Activated CD8-positive, alpha-beta memory T cell treated with anti-CD3 and anti-CD28 coated beads for 4 hours (primary cell): ENCODE data around the gene AATF.

Experiments used
- DNase-seq, 2 donors: peaks; one replicate each; pipeline ENCODE4 v3.0.0-alpha.2; 2020; ENCODE audit warnings: low read depth in 2 of 2

Gene AATF

GRCh38 chr17:36931096-36931696 lies 17.6 kb upstream of the AATF start:
- no peak for DNase-seq

GRCh38 chr17:36931697-36932382 lies 16.9 kb upstream of the AATF start:
- DNase-seq: no peak

GRCh38 chr17:36932383-36932693 lies 16.4 kb upstream of the AATF start:
- no peak for DNase-seq

GRCh38 chr17:36932694-36933511 lies 15.9 kb upstream of the AATF start:
- no peak for DNase-seq

GRCh38 chr17:36933512-36934143 lies 15.1 kb upstream of the AATF start:
- no peak for DNase-seq

- no peak for DNase-seq
Observed at GRCh38 chr17:36934144-36934691, 14.5 kb upstream of the AATF start.

- no peak for DNase-seq
Observed at GRCh38 chr17:36934692-36935630, 13.8 kb upstream of the AATF start.

- no peak for DNase-seq
Observed at GRCh38 chr17:36935671-36936454, 12.9 kb upstream of the AATF start.

GRCh38 chr17:36936455-36937000 lies 12.2 kb upstream of the AATF start:
- no peak for DNase-seq

GRCh38 chr17:36937001-36937958 lies 11.5 kb upstream of the AATF start, which contains the start of gene LHX1:
LHX1 (plus strand) TSS chr17:36937475; CDS start chr17:36938198, 723 bp downstream.
- DNase-seq: no peak

GRCh38 chr17:36937959-36938565 lies 10.7 kb upstream of the AATF start:
- DNase-seq: no peak

- no peak for DNase-seq
Observed at GRCh38 chr17:36938566-36939051, 10.1 kb upstream of the AATF start.

GRCh38 chr17:36939052-36939801 lies 9.5 kb upstream of the AATF start:
- DNase-seq: no peak

- DNase-seq: no peak
Observed at GRCh38 chr17:36939802-36940312, 8.9 kb upstream of the AATF start.

GRCh38 chr17:36940313-36941264 lies 8.2 kb upstream of the AATF start:
- no peak for DNase-seq
